ENCODE data around the gene RCOR2. TPM values are rescaled to one million over a fixed set of nuclear protein-coding genes. Genes with fewer than 3 reads are reported as not detected.

RCOR2 gene
- total RNA-seq, 1 experiment from 2014 or later = 3.9 TPM

- intact Hi-C loops (cut with micrococcal nuclease; ENCODE audit: unreplicated experiment) = no loop called here
- Histone ChIP-seq H3K4me1 (ENCODE audit: insufficient read depth, low read length, poor library complexity, severe bottlenecking) (peaks cover 7% of the 10 kb centered on the region), H3K36me3 (ENCODE audit: insufficient read depth, low read length, poor library complexity, severe bottlenecking) (no peaks in the 10 kb centered on the region), H3K4me3 (ENCODE audit: low read depth, low read length, poor library complexity, severe bottlenecking) (peak overlapping the region; percentile 97), H3K9me3 (ENCODE audit: low read depth, low read length, poor library complexity, severe bottlenecking) (no peaks in the 10 kb centered on the region), H3K27ac (ENCODE audit: low read depth, low read length, poor library complexity, severe bottlenecking) (peak overlapping the region; percentile 11), H3K27me3 (replicated peaks; ENCODE audit: insufficient read depth, low read depth, low read length, poor library complexity) (no peaks in the 10 kb centered on the region)
- ChIA-PET CTCF (no interaction called here), POLR2A (ENCODE audit: low non-redundant PET) (interaction anchor here (0.6 kb wide), 1 partner anchor 1096 kb away, joined by 3 read pairs; no protein-coding TSS in a partner anchor)
- no TSS peak for BruUV-seq (replicated peaks)
- no peak for DNase-seq (ENCODE audit: low spot score)
- no peak for TF ChIP-seq CTCF (conservative IDR thresholded peaks at IDR 0.05; ENCODE audit: low read depth, low read length)
- no peak for TF ChIP-seq EZH2 (IDR thresholded peaks at IDR 0.05; ENCODE audit: borderline replicate concordance, low read depth, low read length, poor library complexity, severe bottlenecking)
These were observed 20.9 kb upstream of the RCOR2 start for GRCh38 chr11:63937713-63938478.

GRCh38 chr11:63933459-63933858 is 16.5 kb upstream of the RCOR2 start:
- intact Hi-C loops (cut with micrococcal nuclease; ENCODE audit: unreplicated experiment) = no loop called here
- Histone ChIP-seq H3K4me3 (ENCODE audit: low read depth, low read length, poor library complexity, severe bottlenecking) (no peak overlapping the region), H3K4me1 (ENCODE audit: insufficient read depth, low read length, poor library complexity, severe bottlenecking) (no peaks in the 10 kb centered on the region), H3K36me3 (ENCODE audit: insufficient read depth, low read length, poor library complexity, severe bottlenecking) (no peaks in the 10 kb centered on the region), H3K27me3 (replicated peaks; ENCODE audit: insufficient read depth, low read depth, low read length, poor library complexity) (no peaks in the 10 kb centered on the region), H3K9me3 (ENCODE audit: low read depth, low read length, poor library complexity, severe bottlenecking) (no peaks in the 10 kb centered on the region), H3K27ac (ENCODE audit: low read depth, low read length, poor library complexity, severe bottlenecking) (no peak overlapping the region)
- no TSS peak for BruUV-seq (replicated peaks)
- ChIA-PET CTCF (no interaction called here), POLR2A (ENCODE audit: low non-redundant PET) (no interaction called here)
- TF ChIP-seq EZH2 (IDR thresholded peaks at IDR 0.05; ENCODE audit: borderline replicate concordance, low read depth, low read length, poor library complexity, severe bottlenecking) (no peak), CTCF (conservative IDR thresholded peaks at IDR 0.05; ENCODE audit: low read depth, low read length) (no peak)
- no peak for DNase-seq (ENCODE audit: low spot score)

- no peaks in the 10 kb centered on the region for H3K4me1 ChIP-seq (ENCODE audit: insufficient read depth, low read length, poor library complexity, severe bottlenecking)
- DNase-seq (ENCODE audit: low spot score) = no peak
- TF ChIP-seq CTCF (conservative IDR thresholded peaks at IDR 0.05; ENCODE audit: low read depth, low read length) (no peak), EZH2 (IDR thresholded peaks at IDR 0.05; ENCODE audit: borderline replicate concordance, low read depth, low read length, poor library complexity, severe bottlenecking) (no peak)
- ChIA-PET POLR2A (ENCODE audit: low non-redundant PET) (no interaction called here), CTCF (no interaction called here)
- H3K36me3 ChIP-seq (ENCODE audit: insufficient read depth, low read length, poor library complexity, severe bottlenecking) = no peaks in the 10 kb centered on the region
- BruUV-seq (replicated peaks) = no TSS peak
- no peak overlapping the region for H3K4me3 ChIP-seq (ENCODE audit: low read depth, low read length, poor library complexity, severe bottlenecking)
- no peaks in the 10 kb centered on the region for H3K9me3 ChIP-seq (ENCODE audit: low read depth, low read length, poor library complexity, severe bottlenecking)
- no peak overlapping the region for H3K27ac ChIP-seq (ENCODE audit: low read depth, low read length, poor library complexity, severe bottlenecking)
- intact Hi-C loops (cut with micrococcal nuclease; ENCODE audit: unreplicated experiment) = no loop called here
- H3K27me3 ChIP-seq (replicated peaks; ENCODE audit: insufficient read depth, low read depth, low read length, poor library complexity) = no peaks in the 10 kb centered on the region
These were observed 14.9 kb upstream of the RCOR2 start for GRCh38 chr11:63931876-63932275.

Measured in A673 (cell line).